Endothelial cell of umbilical vein (primary cell): ENCODE measurements around the gene KY. TPM values are rescaled to one million over a fixed set of nuclear protein-coding genes. Genes with fewer than 3 reads are reported as not detected.

ENCODE experiments used
- BruUV-seq: library from RNA; stranded (reverse); fragments of 400-500 nt; replicated peaks from 2 replicates; lab custom pipeline; 2021; lab: Mats Ljungman, UMichigan
- CTCF ChIA-PET: fragments of 300-600, 350-600 bp; sonication (Branson Sonifier 250); formaldehyde crosslinking; loops from one replicate; lab custom pipeline; 2021; ENCODE audit warnings: antibody characterized with exemption, inconsistent platforms; lab: Charles Lee
- POLR2A ChIA-PET: fragments of 300-600, 350-600 bp; sonication (Branson Sonifier 250); formaldehyde crosslinking; loops from one replicate; lab custom pipeline; 2021; ENCODE audit warnings: antibody characterized with exemption, inconsistent platforms; lab: Charles Lee
- DNase-seq: peaks from one replicate; pipeline ENCODE4 v3.0.0-alpha.2; 2011; ENCODE audit warnings: low read depth, low spot score
- FAIRE-seq: peaks from 2 replicates; lab custom pipeline; 2011; peaks lifted over from hg19 to GRCh38; lab: Jason Lieb, UNC
- H2AFZ ChIP-seq: 2 replicates; pipeline ENCODE4 v1.6.0; 2012; ENCODE audit warnings: low read depth, low read length, control low read depth, inconsistent platforms
- H3K27ac ChIP-seq: 2 replicates; pipeline ENCODE4 v1.5.1; 2011; ENCODE audit warnings: low read depth, mild to moderate bottlenecking, control low read depth, low read length, moderate library complexity; ENCODE audit not compliant: insufficient read depth
- H3K27me3 ChIP-seq, 2 experiments: 2 replicates each; pipeline versions ENCODE4 v1.6.0 to v1.6.1; 2011; ENCODE audit warnings: low read length in 2 of 2, mixed read lengths in 1 of 2; ENCODE audit not compliant: control insufficient read depth in 2 of 2, insufficient read depth in 2 of 2
- H3K36me3 ChIP-seq, 2 experiments: 2 replicates in 1 of 2; 3 replicates in 1 of 2; pipeline ENCODE4 v1.5.1; 2011; ENCODE audit warnings: low read length in 2 of 2, mild to moderate bottlenecking in 1 of 2, moderate library complexity in 1 of 2; ENCODE audit not compliant: control insufficient read depth in 2 of 2, insufficient read depth in 2 of 2; ENCODE audit errors: extremely low read depth in 1 of 2
- H3K4me1 ChIP-seq: 3 replicates; pipeline ENCODE4 v1.5.1; 2011; ENCODE audit warnings: mild to moderate bottlenecking, low read length; ENCODE audit not compliant: control insufficient read depth, insufficient read depth; ENCODE audit errors: extremely low read depth
- H3K4me2 ChIP-seq: 2 replicates; pipeline ENCODE4 v1.6.1; 2011; ENCODE audit warnings: low read length, control low read depth, mixed read lengths; ENCODE audit not compliant: insufficient read depth
- H3K4me3 ChIP-seq, 3 experiments: fragments of 200-600 bp in 1 of 3; sonication (generic), shearing (Covaris generic) in 1 of 3; replicated peaks in 1 of 3; 2 replicates each; pipeline ENCODE4 v1.5.1; 2011 to 2016; ENCODE audit warnings: control low read depth in 3 of 3, low read length in 3 of 3, mild to moderate bottlenecking in 2 of 3, inconsistent platforms in 1 of 3, low read depth in 1 of 3, moderate library complexity in 1 of 3; ENCODE audit not compliant: insufficient read depth in 1 of 3
- H3K79me2 ChIP-seq: 2 replicates; pipeline ENCODE4 v1.6.0; 2012; ENCODE audit warnings: low read length, inconsistent platforms; ENCODE audit not compliant: control insufficient read depth, insufficient read depth
- H3K9ac ChIP-seq: replicated peaks from 2 replicates; pipeline ENCODE3; 2011; ENCODE audit warnings: low read length, control low read depth; ENCODE audit not compliant: insufficient read depth; ENCODE audit errors: extremely low read depth
- H3K9me1 ChIP-seq: replicated peaks from 3 replicates; pipeline ENCODE4 v1.6.0; 2011; ENCODE audit warnings: mild to moderate bottlenecking, low read length; ENCODE audit not compliant: control insufficient read depth, insufficient read depth; ENCODE audit errors: extremely low read depth
- H3K9me3 ChIP-seq: replicated peaks from 2 replicates; pipeline ENCODE4 v1.5.1; 2012; ENCODE audit warnings: low read length, inconsistent platforms; ENCODE audit not compliant: control insufficient read depth, insufficient read depth
- H4K20me1 ChIP-seq: replicated peaks from 2 replicates; pipeline ENCODE3; 2011; ENCODE audit warnings: mild to moderate bottlenecking, low read length; ENCODE audit not compliant: control insufficient read depth, insufficient read depth; ENCODE audit errors: extremely low read depth
- FOS ChIP-seq: IDR thresholded peaks from 2 replicates; pipeline ENCODE4 v1.6.1; 2011; ENCODE audit warnings: mild to moderate bottlenecking, low read length, moderate library complexity, borderline replicate concordance; ENCODE audit not compliant: insufficient read depth
- GATA2 ChIP-seq: IDR thresholded peaks from 2 replicates; pipeline ENCODE4 v1.7.0; 2011; ENCODE audit warnings: low read depth, mild to moderate bottlenecking, moderate library complexity, mixed read lengths, low read length; ENCODE audit not compliant: insufficient read length, insufficient read depth
- JUN ChIP-seq: IDR thresholded peaks from 2 replicates; pipeline ENCODE4 v1.6.1; 2011; ENCODE audit warnings: borderline replicate concordance, low read depth; ENCODE audit not compliant: insufficient read length, insufficient read depth
- MYC ChIP-seq: IDR thresholded peaks from one replicate; pipeline ENCODE4 v1.6.1; 2011; ENCODE audit warnings: mild to moderate bottlenecking, low read depth, low read length
- POLR2A ChIP-seq: IDR thresholded peaks from 2 replicates; pipeline ENCODE4 v1.6.1; 2012; ENCODE audit warnings: low read depth, mild to moderate bottlenecking, control low read depth, low read length
- POLR2AphosphoS5 ChIP-seq: IDR thresholded peaks from 2 replicates; pipeline ENCODE4 v1.6.1; 2012; ENCODE audit warnings: low read depth, mild to moderate bottlenecking, control low read depth, low read length, moderate library complexity; ENCODE audit not compliant: insufficient read depth
- dilution Hi-C: fragments of 300-500 bp; cut with MboI; formaldehyde crosslinking; loops from one replicate; pipeline ENCODE4 v1.15.0; 2019; ENCODE audit warnings: low sequenced_read_pairs; ENCODE audit not compliant: extremely low pct_ligation_motif_present
- intact Hi-C: fragments of 100-400 bp; cut with micrococcal nuclease; formaldehyde crosslinking; loops from one replicate; pipeline ENCODE4 v1.10.0; 2022
- polyA plus RNA-seq, 4 experiments: library from polyadenylated mRNA; depleted of rRNA in 3 of 4; stranded (reverse) in 3 of 4; unstranded in 1 of 4; fragments of >200 nt; gene quantifications; 2 replicates each; pipeline versions ENCODE4 v1.2.1 to v1.2.3, GENCODE V29; 2011 to 2012; ENCODE audit warnings: missing spikeins in 1 of 4
- total RNA-seq: library from RNA; stranded (reverse); gene quantifications from 2 replicates; pipeline ENCODE4 v1.2.3, GENCODE V29; 2021
- TF ChIP-seq, protein P1 (sequence below), 2 donors: IDR thresholded peaks; 1 replicate in 1 of 2; 2 replicates in 1 of 2; pipeline ENCODE4 v1.5.1; 2011; ENCODE audit warnings: low read length in 2 of 2, mild to moderate bottlenecking in 2 of 2, moderate library complexity in 2 of 2, control low read depth in 1 of 2, inconsistent platforms in 1 of 2, low read depth in 1 of 2; ENCODE audit not compliant: insufficient read depth in 1 of 2; ENCODE audit errors: extremely low read depth in 1 of 2
- TF ChIP-seq, protein P2 (sequence below): IDR thresholded peaks from 2 replicates; pipeline ENCODE4 v1.6.1; 2011; ENCODE audit not compliant: insufficient read depth, insufficient read length

KY gene
- total and polyA plus RNA-seq, 2 donors (not counting 3 experiments of a cell fraction or from before 2014, with no cell fraction given) = not detected

DNA sequence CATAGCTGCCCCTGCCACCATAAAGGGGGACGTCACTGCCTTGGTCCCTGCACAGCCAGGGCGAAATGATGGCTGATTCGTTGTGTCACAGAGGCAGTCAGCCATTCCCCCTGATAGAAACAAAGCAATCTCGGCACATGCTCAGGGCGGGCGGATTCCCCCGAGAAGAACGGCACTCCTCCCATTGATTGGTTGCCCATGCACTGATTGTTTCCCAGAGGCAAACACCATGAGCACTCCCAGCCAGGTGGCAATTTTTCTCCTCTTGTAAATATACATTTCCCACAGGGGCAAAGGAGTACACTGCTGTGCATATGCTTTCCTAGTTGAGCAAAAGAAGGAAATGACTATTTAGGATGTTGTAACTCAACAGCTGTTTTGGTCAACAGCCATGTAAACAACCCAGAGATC lies 56.5 kb downstream of the KY start:
- ChIA-PET POLR2A (no interaction called here), CTCF (no interaction called here)
- TF ChIP-seq MYC = no peak
- TF ChIP-seq, protein P1, sequence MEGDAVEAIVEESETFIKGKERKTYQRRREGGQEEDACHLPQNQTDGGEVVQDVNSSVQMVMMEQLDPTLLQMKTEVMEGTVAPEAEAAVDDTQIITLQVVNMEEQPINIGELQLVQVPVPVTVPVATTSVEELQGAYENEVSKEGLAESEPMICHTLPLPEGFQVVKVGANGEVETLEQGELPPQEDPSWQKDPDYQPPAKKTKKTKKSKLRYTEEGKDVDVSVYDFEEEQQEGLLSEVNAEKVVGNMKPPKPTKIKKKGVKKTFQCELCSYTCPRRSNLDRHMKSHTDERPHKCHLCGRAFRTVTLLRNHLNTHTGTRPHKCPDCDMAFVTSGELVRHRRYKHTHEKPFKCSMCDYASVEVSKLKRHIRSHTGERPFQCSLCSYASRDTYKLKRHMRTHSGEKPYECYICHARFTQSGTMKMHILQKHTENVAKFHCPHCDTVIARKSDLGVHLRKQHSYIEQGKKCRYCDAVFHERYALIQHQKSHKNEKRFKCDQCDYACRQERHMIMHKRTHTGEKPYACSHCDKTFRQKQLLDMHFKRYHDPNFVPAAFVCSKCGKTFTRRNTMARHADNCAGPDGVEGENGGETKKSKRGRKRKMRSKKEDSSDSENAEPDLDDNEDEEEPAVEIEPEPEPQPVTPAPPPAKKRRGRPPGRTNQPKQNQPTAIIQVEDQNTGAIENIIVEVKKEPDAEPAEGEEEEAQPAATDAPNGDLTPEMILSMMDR (IDR thresholded peaks at IDR 0.05; ENCODE audit: extremely low read depth in 1 of 2, insufficient read depth in 1 of 2, low read depth in 1 of 2, low read length in 2 of 2) = no peak
- TF ChIP-seq POLR2A = no peak
- no peak for TF ChIP-seq JUN
- no peak for TF ChIP-seq POLR2AphosphoS5
- TF ChIP-seq, protein P2, sequence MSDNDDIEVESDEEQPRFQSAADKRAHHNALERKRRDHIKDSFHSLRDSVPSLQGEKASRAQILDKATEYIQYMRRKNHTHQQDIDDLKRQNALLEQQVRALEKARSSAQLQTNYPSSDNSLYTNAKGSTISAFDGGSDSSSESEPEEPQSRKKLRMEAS = no peak
- intact Hi-C loops (no loop called here), dilution Hi-C loops (no loop called here)
- Histone ChIP-seq H2AFZ (no peak overlapping the region), H3K36me3 (no peaks in the 10 kb centered on the region), H3K4me2 (no peak overlapping the region), H3K27ac (no peak overlapping the region), H3K4me1 (no peaks in the 10 kb centered on the region), H3K4me3 (no peak overlapping the region), H3K9ac (no peak overlapping the region), H3K9me3 (no peaks in the 10 kb centered on the region), H4K20me1 (no peaks in the 10 kb centered on the region), H3K27me3 (peaks cover 2 to 3% of the 10 kb centered on the region in 2 experiments), H3K9me1 (no peaks in the 10 kb centered on the region), H3K79me2 (no peaks in the 10 kb centered on the region)
- no TSS peak for BruUV-seq
- no peak for DNase-seq
- FAIRE-seq = no peak

DNA sequence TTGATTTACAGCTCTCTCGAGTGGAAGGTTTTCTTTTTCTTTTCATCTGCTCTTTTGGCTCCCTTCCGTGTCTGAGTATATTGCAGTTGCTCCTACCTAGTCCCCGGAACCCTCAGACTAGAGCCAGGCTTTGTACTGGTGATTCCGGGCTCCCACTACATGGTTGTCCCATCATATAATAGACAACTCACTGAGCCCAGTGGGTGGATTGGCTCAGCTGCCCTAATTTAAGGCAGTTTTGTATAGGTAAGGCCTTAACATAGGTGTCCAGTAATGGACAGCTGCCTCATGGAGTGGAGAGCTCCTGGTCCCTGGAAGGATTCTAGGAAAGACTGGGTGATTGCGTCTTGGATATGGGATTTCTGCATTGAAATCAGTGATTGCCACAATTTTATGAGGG lies 58.0 kb downstream of the KY start:
- CTCF ChIA-PET = interaction anchor here (1.9 kb wide), 1 partner anchor 8 kb away, joined by 6 read pairs; no protein-coding TSS in a partner anchor
- FAIRE-seq = no peak
- DNase-seq = no peak

More for the DNA sequence above, 58.0 kb downstream of the KY start:
- Histone ChIP-seq H3K4me1 (no peaks in the 10 kb centered on the region), H3K9me3 (no peaks in the 10 kb centered on the region), H3K4me2 (no peak overlapping the region), H2AFZ (no peak overlapping the region), H3K27me3 (peaks cover 2 to 6% of the 10 kb centered on the region in 2 experiments), H3K27ac (no peak overlapping the region), H3K4me3 (no peak overlapping the region), H3K36me3 (no peaks in the 10 kb centered on the region), H3K9me1 (no peaks in the 10 kb centered on the region), H3K79me2 (no peaks in the 10 kb centered on the region), H4K20me1 (no peaks in the 10 kb centered on the region), H3K9ac (no peak overlapping the region)
- dilution Hi-C loops (no loop called here), intact Hi-C loops (no loop called here)
- TF ChIP-seq MYC = no peak
- TF ChIP-seq GATA2 = no peak
- no peak for TF ChIP-seq FOS
- TF ChIP-seq POLR2AphosphoS5 = no peak
- POLR2A ChIA-PET = no interaction called here
- no TSS peak for BruUV-seq
